ENCODE data around the gene CRYBB1. TPM values are rescaled to one million over a fixed set of nuclear protein-coding genes. Genes with fewer than 3 reads are reported as not detected.

Gene CRYBB1
- total RNA-seq, 2 donors from 2014 or later, result not detected

DNA sequence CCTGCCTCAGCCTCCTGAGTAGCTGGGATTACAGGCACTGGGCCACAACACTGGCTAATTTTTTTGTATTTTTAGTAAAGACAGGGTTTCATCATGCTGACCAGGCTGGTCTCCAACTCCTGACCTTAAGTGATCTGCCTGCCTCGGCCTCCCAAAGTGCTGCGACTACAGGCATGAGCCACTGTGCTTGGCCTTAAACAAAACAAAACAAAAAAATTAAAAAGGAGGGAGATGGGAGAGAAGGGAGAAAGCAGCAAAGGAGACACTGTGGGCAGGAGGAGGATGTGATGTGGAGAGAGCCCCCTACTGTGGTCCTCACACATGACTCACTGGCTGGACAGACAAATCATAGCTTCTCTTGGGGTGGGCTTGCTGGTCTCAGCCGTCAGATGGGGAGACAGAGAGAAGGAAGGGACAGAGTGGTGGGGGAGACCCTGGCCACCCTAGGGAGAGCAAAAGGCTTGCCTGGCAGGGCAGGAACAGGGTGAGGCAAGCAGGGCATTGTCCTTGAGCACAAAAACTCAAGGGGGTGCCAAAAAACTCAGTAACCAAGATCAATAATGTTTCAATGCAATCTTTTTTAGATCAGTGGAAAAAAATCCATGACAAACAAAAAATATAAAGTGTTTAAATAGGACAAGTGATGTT lies 59.5 kb downstream of the CRYBB1 start:
- Mint-ChIP-seq H3K4me1 (ENCODE audit: low read depth in 2 of 2) (peaks cover 50 to 56% of the 10 kb centered on the region in 2 donors), H3K27me3 (no peaks in the 10 kb centered on the region), H3K4me3 (no peak overlapping the region), H3K36me3 (no peaks in the 10 kb centered on the region), H3K27ac (peak overlapping the region; percentile 72 to 81), H3K9me3 (no peaks in the 10 kb centered on the region)
- ATAC-seq (no peak), DNase-seq (ENCODE audit: low spot score) (no peak)

GRCh38 chr22:26556904-26557303 lies 60.9 kb downstream of the CRYBB1 start:
- Mint-ChIP-seq H3K27me3 (no peaks in the 10 kb centered on the region), H3K4me3 (no peak overlapping the region), H3K9me3 (no peaks in the 10 kb centered on the region), H3K4me1 (ENCODE audit: low read depth in 2 of 2) (peaks cover 51 to 53% of the 10 kb centered on the region in 2 donors), H3K27ac (peak overlapping the region; percentile 50 to 59), H3K36me3 (no peaks in the 10 kb centered on the region)
- DNase-seq (ENCODE audit: low spot score) (peak; percentile 38), ATAC-seq (no peak)

GRCh38 chr22:26555478-26555877 lies 62.3 kb downstream of the CRYBB1 start:
- no peaks in the 10 kb centered on the region for H3K36me3 Mint-ChIP-seq

GRCh38 chr22:26554956-26555355 lies 62.9 kb downstream of the CRYBB1 start:
- no peak overlapping the region for H3K4me3 Mint-ChIP-seq
- no peaks in the 10 kb centered on the region for H3K9me3 Mint-ChIP-seq
- peaks cover 52 to 54% of the 10 kb centered on the region in 2 donors for H3K4me1 Mint-ChIP-seq (ENCODE audit: low read depth in 2 of 2)
- DNase-seq (ENCODE audit: low spot score), result peak; percentile 25
- H3K27ac Mint-ChIP-seq, result peak overlapping the region in 1 of 2 donors; percentile 43
- no peaks in the 10 kb centered on the region for H3K27me3 Mint-ChIP-seq
- no peak for ATAC-seq
- no peaks in the 10 kb centered on the region for H3K36me3 Mint-ChIP-seq

More at GRCh38 chr22:26555478-26555877, 62.3 kb downstream of the CRYBB1 start:
- no peaks in the 10 kb centered on the region for H3K9me3 Mint-ChIP-seq
- DNase-seq (ENCODE audit: low spot score) (peak; percentile 23), ATAC-seq (no peak)
- no peaks in the 10 kb centered on the region for H3K27me3 Mint-ChIP-seq
- H3K27ac Mint-ChIP-seq, result no peak overlapping the region
- no peak overlapping the region for H3K4me3 Mint-ChIP-seq
- H3K4me1 Mint-ChIP-seq (ENCODE audit: low read depth in 2 of 2), result peaks cover 52 to 54% of the 10 kb centered on the region in 2 donors

- no peaks in the 10 kb centered on the region for H3K9me3 Mint-ChIP-seq
- H3K4me1 Mint-ChIP-seq (ENCODE audit: low read depth in 2 of 2), result peaks cover 39 to 46% of the 10 kb centered on the region in 2 donors
- no peak overlapping the region for H3K4me3 Mint-ChIP-seq
- H3K36me3 Mint-ChIP-seq, result no peaks in the 10 kb centered on the region
- ATAC-seq (no peak), DNase-seq (ENCODE audit: low spot score) (no peak)
- no peaks in the 10 kb centered on the region for H3K27me3 Mint-ChIP-seq
- H3K27ac Mint-ChIP-seq, result peak overlapping the region; percentile 43 to 82
Measured at GRCh38 chr22:26553056-26553752, 64.6 kb downstream of the CRYBB1 start.

DNA sequence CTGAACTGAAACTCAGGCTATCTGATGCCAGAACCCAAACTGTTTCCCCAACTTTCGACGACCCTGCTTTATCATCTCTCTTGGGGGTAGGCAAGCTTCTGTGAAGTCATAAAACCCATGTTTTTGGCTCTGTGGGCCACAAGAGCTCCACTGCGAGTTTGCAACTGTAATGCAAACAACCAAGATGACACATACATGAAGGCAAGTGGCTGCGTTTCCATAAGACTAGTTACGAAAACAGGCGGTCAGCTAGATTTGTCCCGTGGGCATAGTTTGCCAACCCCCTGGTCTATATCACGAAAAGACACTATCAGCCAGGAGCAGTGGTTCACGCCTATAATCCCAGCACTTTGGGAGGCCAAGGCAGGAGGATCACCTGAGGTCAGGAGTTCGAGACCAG lies 65.4 kb downstream of the CRYBB1 start:
- Mint-ChIP-seq H3K27me3 (no peaks in the 10 kb centered on the region), H3K4me1 (ENCODE audit: low read depth in 2 of 2) (peaks cover 39 to 47% of the 10 kb centered on the region in 2 donors), H3K4me3 (no peak overlapping the region), H3K36me3 (peaks cover 2% of the 10 kb centered on the region), H3K27ac (peak overlapping the region in 1 of 2 donors; percentile 86), H3K9me3 (no peaks in the 10 kb centered on the region)
- ATAC-seq (no peak), DNase-seq (ENCODE audit: low spot score) (no peak)

- Mint-ChIP-seq H3K9me3 (no peaks in the 10 kb centered on the region), H3K4me1 (ENCODE audit: low read depth in 2 of 2) (peaks cover 40 to 47% of the 10 kb centered on the region in 2 donors), H3K36me3 (peaks cover 9% of the 10 kb centered on the region), H3K27ac (peak overlapping the region; percentile 23 to 86), H3K4me3 (no peak overlapping the region), H3K27me3 (no peaks in the 10 kb centered on the region)
- DNase-seq (ENCODE audit: low spot score), result no peak
- ATAC-seq, result no peak
Measured at GRCh38 chr22:26551568-26551967, 66.3 kb downstream of the CRYBB1 start.

- no peak for ATAC-seq
- H3K27ac Mint-ChIP-seq, result peak overlapping the region in 1 of 2 donors; percentile 86
- no peaks in the 10 kb centered on the region for H3K27me3 Mint-ChIP-seq
- H3K36me3 Mint-ChIP-seq, result peaks cover 12% of the 10 kb centered on the region
- no peak for DNase-seq (ENCODE audit: low spot score)
- H3K4me1 Mint-ChIP-seq (ENCODE audit: low read depth in 2 of 2), result peaks cover 45 to 53% of the 10 kb centered on the region in 2 donors
- no peaks in the 10 kb centered on the region for H3K9me3 Mint-ChIP-seq
- no peak overlapping the region for H3K4me3 Mint-ChIP-seq
Measured at GRCh38 chr22:26550498-26551033, 67.3 kb downstream of the CRYBB1 start.

GRCh38 chr22:26549902-26550497 lies 67.8 kb downstream of the CRYBB1 start:
- ATAC-seq, result no peak
- peaks cover 48 to 56% of the 10 kb centered on the region in 2 donors for H3K4me1 Mint-ChIP-seq (ENCODE audit: low read depth in 2 of 2)
- H3K27ac Mint-ChIP-seq, result peak overlapping the region in 1 of 2 donors; percentile 86
- H3K4me3 Mint-ChIP-seq, result no peak overlapping the region
- peaks cover 12% of the 10 kb centered on the region for H3K36me3 Mint-ChIP-seq
- no peaks in the 10 kb centered on the region for H3K27me3 Mint-ChIP-seq
- no peaks in the 10 kb centered on the region for H3K9me3 Mint-ChIP-seq
- no peak for DNase-seq (ENCODE audit: low spot score)

Other genes with a start within 250 kb of the CRYBB1 start
- gene ASPHD2, start 188.8 kb downstream of the CRYBB1 start, total RNA-seq, result 10 to 100 TPM in 1 of 2 donors, 1 to 10 TPM in 1; 8.5 to 13.6 TPM
- 10 to 100 TPM; 31.0 to 40.1 TPM for gene HPS4, start 134.2 kb downstream of the CRYBB1 start, total RNA-seq
- gene SRRD, start 134.2 kb downstream of the CRYBB1 start, total RNA-seq, result 10 to 100 TPM; 28.6 to 31.8 TPM
- 10 to 100 TPM; 56.5 to 57.7 TPM for gene TFIP11, start 105.6 kb downstream of the CRYBB1 start, total RNA-seq
- gene TPST2, start 27.9 kb downstream of the CRYBB1 start, total RNA-seq, result 10 to 100 TPM; 43.1 to 43.6 TPM
- not detected for gene CRYBA4, start 3.9 kb upstream of the CRYBB1 start, total RNA-seq
- gene MIAT, start 39.6 kb upstream of the CRYBB1 start, total RNA-seq, result 10 to 100 TPM in 1 of 2 donors, 1 to 10 TPM in 1; 6.0 to 12.6 TPM